ENCODE measurements around the gene NDUFAF8.
A peak's percentile ranks its signal among the peaks of the same experiment; 100 is the strongest.

Gene NDUFAF8

DNA sequence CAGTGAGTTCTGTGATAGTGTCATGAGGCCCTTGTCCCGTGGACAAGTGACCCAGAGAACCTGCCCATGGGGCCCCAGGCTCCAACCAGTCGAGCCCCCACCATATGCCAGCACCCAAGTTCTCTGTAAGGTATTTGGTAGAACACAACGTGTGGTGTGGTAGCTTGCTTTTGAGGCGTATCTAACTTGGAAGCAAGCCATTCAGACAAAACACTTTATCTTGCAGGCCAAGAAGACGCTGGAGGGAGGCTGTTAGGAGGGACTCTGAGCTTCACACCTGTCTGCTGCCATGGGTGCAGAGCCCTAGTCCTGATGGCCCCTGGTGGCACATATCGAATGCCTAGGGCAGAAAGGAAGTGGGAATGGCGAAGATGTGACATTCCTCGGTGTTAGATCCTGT is 1.6 kb downstream of the NDUFAF8 start:
- DNase-seq = no peak

DNA sequence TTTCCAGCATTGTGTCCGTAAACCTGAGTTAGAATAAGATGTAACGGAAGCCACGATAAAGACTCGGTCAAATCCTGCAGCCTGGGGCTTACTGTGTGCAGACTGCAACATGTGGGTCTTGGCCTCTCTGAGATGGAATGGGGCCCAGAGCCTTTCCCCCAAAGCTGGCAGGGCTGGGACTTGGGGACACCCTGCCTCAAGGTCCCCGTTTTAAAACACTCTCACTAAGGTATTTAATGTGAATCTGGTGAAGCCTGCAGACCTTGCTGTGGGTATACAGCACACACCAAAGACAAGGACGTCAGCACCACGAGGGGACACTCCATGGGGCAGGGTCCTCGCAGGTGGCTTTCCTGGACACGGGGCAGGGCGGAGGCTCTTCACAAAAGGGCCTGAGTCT is 2.1 kb downstream of the NDUFAF8 start:
- DNase-seq = no peak

DNA sequence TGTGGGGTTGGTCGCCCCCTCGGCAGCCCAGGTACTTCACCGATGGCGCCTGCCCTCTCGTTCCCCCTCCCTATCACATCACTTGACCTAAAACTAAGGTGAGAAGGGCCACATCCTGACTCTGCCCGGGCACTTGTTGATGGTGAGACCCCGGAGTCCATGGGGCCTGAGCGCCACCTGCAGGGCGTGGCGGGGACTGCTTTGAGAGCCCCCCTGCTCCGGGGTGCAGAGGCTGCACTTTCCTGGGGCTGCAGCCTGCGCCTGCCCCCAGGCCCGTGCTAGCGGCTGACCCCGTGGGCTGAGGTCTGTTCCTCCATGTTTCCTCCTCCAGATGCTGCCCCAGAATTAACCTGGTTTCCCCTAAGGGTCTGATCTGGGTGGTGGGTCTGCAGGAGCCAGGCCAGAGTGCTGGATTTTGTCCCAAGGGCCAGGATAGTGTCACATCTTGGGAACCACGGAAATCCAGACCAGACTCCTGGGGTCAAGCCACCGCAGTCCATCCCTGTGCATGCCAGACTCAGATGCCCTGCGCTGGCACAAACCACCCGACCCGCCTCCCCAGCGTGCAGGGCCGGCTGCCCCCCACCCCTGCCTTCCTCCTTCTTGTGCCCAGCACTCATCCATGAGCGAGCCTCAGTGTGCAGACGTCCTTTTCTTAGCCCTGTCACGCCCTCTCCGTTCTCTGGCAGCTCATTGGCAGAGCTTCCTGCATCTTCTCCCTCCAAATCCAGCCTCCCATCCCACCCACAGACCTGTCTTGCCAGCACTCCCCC is 2.7 kb downstream of the NDUFAF8 start:
- DNase-seq = peak; percentile 27

- no peak for DNase-seq
Observed at GRCh38 chr17:81242421-81243332, 3.6 kb downstream of the NDUFAF8 start.

GRCh38 chr17:81243333-81243664 is 4.2 kb downstream of the NDUFAF8 start:
- no peak for DNase-seq

- no peak for DNase-seq
Observed at GRCh38 chr17:81244358-81245023, 5.4 kb downstream of the NDUFAF8 start.

- DNase-seq = no peak
Observed at GRCh38 chr17:81245024-81245664, 6.0 kb downstream of the NDUFAF8 start.

DNA sequence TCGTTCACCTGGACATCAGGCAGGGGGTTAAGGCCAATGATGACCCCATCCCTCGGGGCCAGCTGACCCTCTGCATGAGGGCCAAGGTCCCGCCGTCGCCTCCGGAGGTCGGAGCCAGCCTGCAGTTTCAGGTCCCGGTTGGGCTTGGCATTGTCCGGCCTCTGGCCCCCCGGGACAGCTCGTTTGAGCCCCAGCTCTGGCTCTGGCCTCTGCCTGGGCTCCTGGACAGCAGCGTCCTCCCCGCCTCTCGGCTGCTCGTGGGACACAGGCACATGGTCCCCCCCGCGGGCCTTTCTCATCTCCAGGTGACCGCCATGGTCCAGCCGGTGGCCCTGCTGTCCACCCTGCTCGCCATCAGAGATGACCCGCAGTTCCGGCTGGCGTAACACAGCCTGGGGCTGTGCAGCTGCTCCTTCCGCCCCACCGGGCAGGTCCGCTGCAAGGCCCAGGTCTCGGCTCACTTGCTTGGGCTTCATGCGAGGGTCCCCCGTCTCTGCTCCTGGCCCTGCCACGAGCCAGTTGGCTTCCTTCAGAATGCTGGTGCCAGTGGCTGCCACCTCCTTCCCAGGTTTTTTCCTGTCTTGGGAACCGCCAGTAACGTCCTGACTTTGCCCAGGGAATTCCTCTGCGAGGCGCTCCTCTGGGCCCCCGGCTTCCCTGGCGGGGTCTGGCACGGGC is 6.7 kb downstream of the NDUFAF8 start:
- DNase-seq = no peak

DNA sequence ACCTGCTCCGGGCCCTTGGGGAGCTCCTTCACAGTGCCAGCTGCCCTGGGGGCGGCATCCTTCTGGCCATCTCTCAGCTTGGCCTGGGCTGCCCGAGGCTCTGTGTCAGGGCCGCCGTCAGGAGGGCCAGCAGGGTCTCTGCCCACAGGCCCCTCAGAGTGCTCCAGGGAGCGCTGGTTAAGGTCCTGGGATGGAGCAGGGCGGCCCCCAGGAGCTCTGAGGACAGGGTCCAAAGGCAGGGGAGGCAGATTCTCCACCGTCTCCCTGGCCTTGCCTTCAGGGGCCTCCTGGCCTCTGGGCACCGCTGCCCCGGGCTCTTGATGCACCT is 7.2 kb downstream of the NDUFAF8 start:
- DNase-seq = no peak

DNA sequence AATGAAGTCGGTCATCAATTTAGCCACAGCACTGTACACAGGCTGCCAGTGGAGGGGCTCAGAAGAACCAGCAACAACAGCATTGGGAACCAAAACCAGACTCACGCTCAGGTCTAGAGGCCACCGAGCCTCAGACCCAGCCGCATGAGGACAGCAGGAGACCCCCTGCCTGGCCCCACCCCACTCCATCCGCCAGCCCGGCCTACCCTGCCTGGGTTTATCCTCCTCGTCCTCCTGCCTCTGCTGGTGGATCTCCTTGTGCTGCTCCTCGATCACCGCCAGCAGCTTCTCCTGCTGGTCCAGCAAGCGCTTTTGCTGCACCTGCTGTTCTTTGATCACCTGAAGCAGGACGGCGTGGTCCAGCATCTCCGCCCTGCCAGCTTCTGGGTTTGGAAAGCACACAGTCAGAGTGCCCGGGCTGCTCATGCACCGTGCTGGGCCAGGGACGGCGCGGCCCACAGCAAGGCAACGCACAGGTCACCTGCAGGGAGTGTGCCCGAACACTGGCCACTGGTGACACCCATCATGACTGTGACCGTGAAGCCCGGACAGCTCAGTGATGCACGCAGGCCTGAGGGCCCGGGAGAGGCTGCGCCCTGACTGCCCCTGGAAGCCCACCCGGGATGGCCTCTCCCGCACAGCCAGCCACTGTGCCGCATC is 7.7 kb downstream of the NDUFAF8 start:
- no peak for DNase-seq

DNA sequence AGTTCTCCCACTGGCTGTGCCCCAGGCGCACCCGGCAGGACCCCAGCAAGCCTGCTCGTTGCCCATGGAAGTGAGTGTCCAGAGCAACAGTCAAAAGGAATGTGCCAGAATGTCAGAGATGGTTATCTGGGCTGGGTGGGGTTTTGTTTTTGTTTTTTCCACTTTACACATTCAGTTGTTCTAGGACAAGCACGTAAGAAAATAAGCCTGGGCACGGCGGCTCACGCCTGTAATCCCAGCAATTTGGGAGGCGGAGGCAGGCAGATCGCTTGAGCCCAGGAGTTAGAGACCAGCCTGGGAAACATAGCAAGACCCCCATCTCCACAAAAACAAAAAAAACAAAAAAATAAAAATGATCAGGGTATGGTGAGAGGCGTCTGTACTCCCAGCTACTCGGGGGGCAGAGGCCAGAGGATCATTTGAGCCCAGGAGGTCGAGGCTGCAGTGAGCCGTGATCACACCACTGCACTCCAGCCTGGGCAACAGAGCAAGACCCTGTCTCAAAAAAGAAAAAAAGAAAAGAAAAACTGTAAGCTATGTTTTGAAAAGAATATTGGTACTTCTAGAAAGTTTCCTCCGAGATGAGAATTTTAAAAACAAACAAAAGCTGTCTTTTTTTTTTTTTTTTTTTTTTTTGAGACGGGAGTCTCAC is 8.3 kb downstream of the NDUFAF8 start:
- no peak for DNase-seq

GRCh38 chr17:81248649-81249048 is 9.5 kb downstream of the NDUFAF8 start:
- DNase-seq = no peak

- no peak for DNase-seq
Observed at GRCh38 chr17:81249223-81250040, 10.3 kb downstream of the NDUFAF8 start.

GRCh38 chr17:81250286-81251093 is 11.4 kb downstream of the NDUFAF8 start:
- DNase-seq = no peak

- no peak for DNase-seq
Observed at GRCh38 chr17:81251094-81251708, 12.1 kb downstream of the NDUFAF8 start.

GRCh38 chr17:81251709-81252301 is 12.7 kb downstream of the NDUFAF8 start:
- DNase-seq = peak; percentile 96

GRCh38 chr17:81252326-81252986 is 13.3 kb downstream of the NDUFAF8 start:
- DNase-seq = peak; percentile 43

DNA sequence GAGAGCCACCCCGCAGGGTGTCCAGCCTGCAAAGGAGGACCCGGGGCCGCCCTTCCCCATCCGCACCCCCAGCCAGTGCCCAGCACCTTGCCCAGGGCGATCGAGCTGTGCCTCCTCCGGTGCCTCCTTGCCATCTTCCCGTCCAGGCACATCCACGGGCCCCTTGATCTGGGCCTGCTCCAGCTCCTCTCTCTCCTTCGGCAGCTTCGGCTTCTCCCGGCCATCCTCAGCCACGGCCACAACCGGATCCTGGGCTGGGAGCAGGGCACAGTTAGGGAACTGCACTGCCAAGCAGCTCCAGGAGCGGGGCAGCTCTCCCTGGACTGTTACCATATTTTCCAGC is 13.8 kb downstream of the NDUFAF8 start:
- DNase-seq = no peak
